ENCODE results near the gene ABHD2.
"Not testable (repeated sequence)": the region's sequence is repeated elsewhere in the genome, so short reads cannot be mapped to it uniquely, and the experiment has no call there.

ABHD2 gene

GRCh38 chr15:89198196-89198595, 109.9 kb downstream of the ABHD2 start:
- DNase-seq, result no peak

GRCh38 chr15:89198934-89199333, 110.7 kb downstream of the ABHD2 start:
- no peak for DNase-seq

GRCh38 chr15:89199746-89200145, 111.5 kb downstream of the ABHD2 start:
- no peak for DNase-seq

- DNase-seq, result no peak
Measured at GRCh38 chr15:89200182-89200581, 111.9 kb downstream of the ABHD2 start.

GRCh38 chr15:89201465-89202005, 113.3 kb downstream of the ABHD2 start:
- no peak for DNase-seq

- DNase-seq, result no peak
Measured at GRCh38 chr15:89203705-89204273, 115.5 kb downstream of the ABHD2 start.

- DNase-seq, result no peak
Measured at GRCh38 chr15:89205991-89206585, 117.8 kb downstream of the ABHD2 start.

- peak; percentile 81 for DNase-seq
Measured at GRCh38 chr15:89206908-89207331, 118.7 kb downstream of the ABHD2 start.

- DNase-seq, result no peak
Measured at GRCh38 chr15:89208256-89208655, 120.0 kb downstream of the ABHD2 start.

- no peak for DNase-seq
Measured at GRCh38 chr15:89209057-89209456, 120.8 kb downstream of the ABHD2 start.

- no peak for DNase-seq
Measured at GRCh38 chr15:89211678-89212170, 123.5 kb downstream of the ABHD2 start.

GRCh38 chr15:89215627-89216026, 127.4 kb downstream of the ABHD2 start:
- DNase-seq, result no peak

- no peak for DNase-seq
Measured at GRCh38 chr15:89217031-89217430, 128.8 kb downstream of the ABHD2 start.

- no peak for DNase-seq
Measured at GRCh38 chr15:89217686-89218376, 129.6 kb downstream of the ABHD2 start.

- no peak for DNase-seq
Measured at GRCh38 chr15:89218531-89218930, 130.3 kb downstream of the ABHD2 start.

- no peak for DNase-seq
Measured at GRCh38 chr15:89221543-89221942, 133.3 kb downstream of the ABHD2 start, which contains the start of gene RLBP1. TSS of gene RLBP1 (minus strand) at chr15:89221579. CDS start at chr15:89218975, 2,604 bp downstream.

- DNase-seq, result no peak
Measured at GRCh38 chr15:89225588-89225987, 137.3 kb downstream of the ABHD2 start.

GRCh38 chr15:89226359-89227221, 138.3 kb downstream of the ABHD2 start:
- no peak for DNase-seq

GRCh38 chr15:89227425-89227824, 139.2 kb downstream of the ABHD2 start:
- no peak for DNase-seq

GRCh38 chr15:89230277-89230676, 142.0 kb downstream of the ABHD2 start:
- DNase-seq, result no peak

GRCh38 chr15:89231832-89232231, 143.6 kb downstream of the ABHD2 start:
- DNase-seq, result no peak

GRCh38 chr15:89239883-89240810, 151.9 kb downstream of the ABHD2 start:
- DNase-seq, result not testable (repeated sequence)

All from OCI-M1 (cell line).